Activated naive CD8-positive, alpha-beta T cell treated with anti-CD3 and anti-CD28 coated beads, Interleukin-2, amount 10 ng/mL, durations not matched to agents 7 days and 5 days (primary cell): ENCODE data around the gene UBAP1L. TPM values are rescaled to one million over a fixed set of nuclear protein-coding genes. Genes with fewer than 3 reads are reported as not detected.
"Not testable (repeated sequence)": the region's sequence is repeated elsewhere in the genome, so short reads cannot be mapped to it uniquely, and the experiment has no call there.

Experiments used
- ATAC-seq: fragments of 150-1000 bp; cut with Tn5 transposase; one replicate; pipeline ENCODE4 v1.10.0; 2021; ENCODE audit warnings: low read depth, moderate library complexity
- POLR2A ChIA-PET: fragments of 350-600 bp; sonication (Branson Sonifier 250); formaldehyde crosslinking; loops from one replicate; lab custom pipeline; 2021; ENCODE audit warnings: antibody characterized with exemption; lab: Charles Lee
- DNase-seq: peaks from one replicate; pipeline ENCODE4 v3.0.0; 2021
- H3K27ac Mint-ChIP-seq: one replicate; pipeline ENCODE4 v1.8.0; 2022; ENCODE audit warnings: mild to moderate bottlenecking, mixed read lengths
- H3K27me3 Mint-ChIP-seq: one replicate; pipeline ENCODE4 v1.8.0; 2022; ENCODE audit warnings: mild to moderate bottlenecking, moderate library complexity, mixed read lengths
- H3K36me3 Mint-ChIP-seq: one replicate; pipeline ENCODE4 v1.8.0; 2021; ENCODE audit warnings: mild to moderate bottlenecking, mixed read lengths
- H3K4me1 Mint-ChIP-seq: one replicate; pipeline ENCODE4 v1.8.0; 2021; ENCODE audit warnings: mixed read lengths
- H3K4me3 Mint-ChIP-seq: one replicate; pipeline ENCODE4 v1.8.0; 2022; ENCODE audit warnings: mild to moderate bottlenecking, moderate library complexity, mixed read lengths
- H3K9me3 Mint-ChIP-seq: one replicate; pipeline ENCODE4 v1.8.0; 2021; ENCODE audit warnings: mixed read lengths
- total RNA-seq, 2 experiments: library from RNA; stranded (reverse); gene quantifications; one replicate each; pipeline ENCODE4 v1.2.3, GENCODE V29; 2021

The UBAP1L gene
- total RNA-seq, 2 experiments from 2014 or later, result 6.1 to 7.2 TPM

DNA sequence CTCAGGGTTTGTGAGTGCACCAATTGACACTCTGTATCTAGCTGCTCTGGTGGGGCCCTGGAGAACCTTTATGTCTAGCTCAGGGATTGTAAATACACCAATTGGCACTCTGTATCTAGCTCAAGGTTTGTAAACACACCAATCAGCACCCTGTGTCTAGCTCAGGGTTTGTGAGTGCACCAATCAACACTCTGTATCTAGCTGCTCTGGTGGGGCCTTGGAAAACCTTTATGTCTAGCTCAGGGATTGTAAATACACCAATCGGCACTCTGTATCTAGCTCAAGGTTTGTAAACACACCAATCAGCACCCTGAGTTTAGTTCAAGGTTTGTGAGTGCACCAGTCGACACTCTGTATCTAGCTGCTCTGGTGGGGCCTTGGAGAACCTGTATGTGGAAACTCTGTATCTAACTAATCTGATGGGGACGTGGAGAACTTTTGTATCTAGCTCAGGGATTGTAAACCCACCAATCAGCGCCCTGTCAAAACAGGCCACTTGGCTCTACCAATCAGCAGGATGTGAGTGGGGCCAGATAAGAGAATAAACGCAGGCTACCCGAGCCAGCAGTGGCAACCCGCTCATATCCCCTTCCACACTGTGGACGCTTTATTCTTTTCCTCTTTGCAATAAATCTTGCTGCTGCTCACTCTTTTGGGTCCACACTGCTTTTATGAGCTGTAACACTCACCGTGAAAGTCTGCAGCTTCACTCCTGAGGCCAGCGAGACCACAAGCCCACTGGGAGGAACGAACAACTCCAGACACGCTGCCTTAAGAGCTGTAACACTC is 39.2 kb downstream of the UBAP1L start:
- H3K4me3 Mint-ChIP-seq, H3K27ac Mint-ChIP-seq, H3K9me3 Mint-ChIP-seq, H3K36me3 Mint-ChIP-seq, H3K4me1 Mint-ChIP-seq, DNase-seq, POLR2A ChIA-PET, ATAC-seq: not testable (repeated sequence)
- peaks cover 25% of the 10 kb centered on the region for H3K27me3 Mint-ChIP-seq

DNA sequence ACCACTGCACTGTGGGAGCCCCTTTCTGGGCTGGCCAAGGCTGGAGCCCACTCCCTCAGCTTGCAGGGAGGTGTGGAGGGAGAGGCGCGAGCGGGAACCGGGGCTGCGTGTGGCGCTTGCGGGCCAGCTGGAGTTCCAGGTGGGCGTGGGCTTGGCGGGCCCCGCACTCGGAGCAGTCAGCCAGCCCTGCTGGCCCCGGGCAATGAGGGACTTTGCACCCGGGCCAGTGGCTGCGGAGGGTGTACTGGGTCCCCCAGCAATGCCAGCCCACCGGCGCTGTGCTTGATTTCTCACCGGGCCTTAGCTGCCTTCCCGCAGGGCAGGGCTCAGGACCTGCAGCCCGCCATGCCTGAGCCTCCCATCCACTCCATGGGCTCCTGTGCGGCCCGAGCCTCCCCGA is 40.1 kb downstream of the UBAP1L start:
- H3K9me3 Mint-ChIP-seq, H3K36me3 Mint-ChIP-seq, ATAC-seq, POLR2A ChIA-PET, H3K27ac Mint-ChIP-seq, H3K4me1 Mint-ChIP-seq, DNase-seq, H3K4me3 Mint-ChIP-seq: not testable (repeated sequence)
- peaks cover 28% of the 10 kb centered on the region for H3K27me3 Mint-ChIP-seq

DNA sequence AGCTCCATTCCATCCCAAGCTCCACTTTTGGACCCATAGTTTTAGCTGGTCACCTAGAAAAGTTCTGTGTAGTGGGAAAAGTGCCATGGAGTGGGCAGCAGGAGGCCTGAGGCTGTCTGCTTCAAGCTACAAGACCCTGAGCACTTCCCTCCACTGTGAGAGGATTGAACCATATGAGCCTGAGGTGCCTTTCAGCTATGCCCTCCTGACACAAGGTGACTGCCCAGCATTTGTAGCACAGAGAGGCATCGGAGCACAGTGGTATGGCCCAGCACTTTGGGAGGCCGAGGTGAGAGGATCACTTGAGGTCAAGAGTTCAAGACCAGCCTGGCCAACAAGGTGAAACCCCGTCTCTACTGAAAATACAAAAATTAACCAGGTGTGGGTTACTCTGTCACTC is 42.4 kb downstream of the UBAP1L start:
- POLR2A ChIA-PET, result no interaction called here
- H3K27ac Mint-ChIP-seq, result no peak overlapping the region
- H3K27me3 Mint-ChIP-seq, result peaks cover 31% of the 10 kb centered on the region
- H3K36me3 Mint-ChIP-seq, result no peaks in the 10 kb centered on the region
- H3K4me1 Mint-ChIP-seq, result peaks cover 3% of the 10 kb centered on the region
- H3K4me3 Mint-ChIP-seq, result no peak overlapping the region
- ATAC-seq, result no peak
- no peaks in the 10 kb centered on the region for H3K9me3 Mint-ChIP-seq
- DNase-seq, result no peak

DNA sequence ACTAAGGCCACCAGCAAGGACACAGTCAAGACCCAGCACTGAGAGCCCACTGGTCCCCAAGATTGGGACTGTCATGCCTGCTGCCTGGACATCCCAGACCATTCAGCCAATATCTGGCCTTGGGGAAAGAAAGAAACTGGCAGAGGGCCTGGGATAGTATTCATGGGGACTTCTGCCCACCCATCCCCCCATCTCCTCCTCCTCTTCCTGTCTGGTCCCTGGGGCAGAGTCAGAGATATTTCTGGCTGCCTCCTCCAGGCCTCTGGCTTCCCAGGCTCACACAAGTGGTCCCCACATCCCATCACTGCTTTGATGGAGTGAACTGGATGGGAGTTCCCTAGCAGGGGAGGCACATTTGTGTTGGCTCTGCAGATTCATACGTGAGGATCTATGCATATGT is 43.0 kb downstream of the UBAP1L start:
- Mint-ChIP-seq H3K9me3 (no peaks in the 10 kb centered on the region), H3K4me3 (no peak overlapping the region), H3K4me1 (peaks cover 5% of the 10 kb centered on the region), H3K27ac (no peak overlapping the region), H3K27me3 (peaks cover 34% of the 10 kb centered on the region), H3K36me3 (no peaks in the 10 kb centered on the region)
- DNase-seq (no peak), ATAC-seq (no peak)
- POLR2A ChIA-PET, result no interaction called here

DNA sequence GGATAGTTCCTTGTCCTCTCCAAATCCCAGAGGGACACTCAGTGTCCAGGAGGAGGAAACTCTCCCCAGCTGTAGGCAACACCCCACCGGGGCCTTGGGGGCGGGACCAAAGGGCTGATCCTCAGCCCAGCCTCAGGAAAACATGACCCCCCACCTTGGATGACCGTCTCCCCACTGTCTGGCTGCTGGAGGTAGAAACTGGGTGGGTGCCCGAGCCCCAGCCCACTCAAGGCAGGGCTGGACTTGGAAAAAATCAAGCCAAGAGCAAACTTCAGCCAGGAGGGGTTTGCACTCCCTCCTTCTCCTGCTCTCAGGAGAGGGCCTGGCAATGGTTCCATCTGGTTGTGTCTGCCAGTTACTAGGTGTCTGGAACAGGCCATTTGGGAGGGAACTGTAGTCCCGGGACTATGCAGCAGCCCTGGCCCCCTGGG is 43.6 kb downstream of the UBAP1L start:
- no peak overlapping the region for H3K4me3 Mint-ChIP-seq
- peaks cover 39% of the 10 kb centered on the region for H3K27me3 Mint-ChIP-seq
- no peaks in the 10 kb centered on the region for H3K36me3 Mint-ChIP-seq
- H3K27ac Mint-ChIP-seq, result no peak overlapping the region
- ATAC-seq, result no peak
- H3K4me1 Mint-ChIP-seq, result peaks cover 5% of the 10 kb centered on the region
- POLR2A ChIA-PET, result no interaction called here
- DNase-seq, result no peak
- no peaks in the 10 kb centered on the region for H3K9me3 Mint-ChIP-seq

DNA sequence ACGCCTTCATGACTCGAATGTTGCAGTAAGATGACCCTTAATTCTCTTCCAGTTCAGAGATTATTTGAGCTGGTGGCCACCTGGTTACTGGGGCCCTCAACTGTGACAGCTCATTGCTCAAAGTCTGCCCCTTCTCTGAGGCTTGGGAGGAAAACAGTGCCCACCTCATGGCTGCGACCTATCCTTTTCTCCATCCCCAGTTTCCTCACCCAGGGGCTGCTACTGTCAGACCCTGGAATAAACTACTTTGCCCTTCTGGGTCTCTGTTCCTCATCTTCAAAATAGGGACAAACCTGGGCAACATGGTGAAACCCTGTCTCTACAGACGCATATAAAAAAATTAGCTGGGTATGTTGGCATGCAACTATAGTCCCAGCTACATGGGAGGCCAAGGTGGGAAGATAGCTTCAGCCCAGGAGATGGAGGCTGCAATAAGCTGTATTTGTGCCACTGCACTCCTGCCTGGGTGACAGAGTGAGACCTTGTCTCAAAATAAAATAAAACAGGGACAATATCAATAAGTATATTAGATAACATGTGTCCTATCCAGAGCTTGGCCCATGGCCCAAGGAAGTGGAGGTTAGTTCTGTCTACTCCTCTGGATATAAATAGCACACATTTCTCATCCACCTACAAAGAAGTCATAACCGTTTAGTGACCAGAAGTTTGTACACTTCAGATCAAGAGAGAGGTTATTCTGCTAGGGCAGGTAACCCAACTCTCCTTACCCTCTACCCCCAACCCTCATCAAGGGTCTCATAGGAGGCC is 45.0 kb downstream of the UBAP1L start:
- Mint-ChIP-seq H3K4me1 (peaks cover 5% of the 10 kb centered on the region), H3K27ac (no peak overlapping the region), H3K9me3 (no peaks in the 10 kb centered on the region), H3K4me3 (no peak overlapping the region), H3K27me3 (peaks cover 50% of the 10 kb centered on the region), H3K36me3 (no peaks in the 10 kb centered on the region)
- no peak for DNase-seq
- POLR2A ChIA-PET, result interaction anchor here (1.1 kb wide), 1 partner anchor 8 kb away, joined by 3 read pairs; no protein-coding TSS in a partner anchor
- ATAC-seq, result no peak

DNA sequence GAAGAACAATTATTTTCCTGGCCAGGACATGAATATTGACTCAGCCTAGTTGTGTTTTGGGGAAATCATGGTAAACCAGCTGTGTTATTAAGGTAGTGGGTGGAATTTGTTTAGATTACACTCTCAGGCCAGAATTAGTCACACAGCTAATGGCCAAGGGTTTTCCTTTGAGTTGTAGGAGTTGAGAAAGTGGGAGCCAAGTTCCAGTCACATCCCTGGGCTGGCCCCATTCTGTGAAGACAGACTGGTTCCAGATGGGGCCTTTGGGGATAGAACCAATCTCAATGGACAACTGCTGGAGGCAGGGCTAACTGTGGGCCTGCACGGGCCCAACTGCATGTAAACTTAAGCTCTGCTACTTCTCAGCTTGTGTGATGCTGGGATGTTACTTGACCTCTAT is 45.8 kb downstream of the UBAP1L start:
- Mint-ChIP-seq H3K36me3 (no peaks in the 10 kb centered on the region), H3K27me3 (peaks cover 54% of the 10 kb centered on the region), H3K4me3 (no peak overlapping the region), H3K9me3 (no peaks in the 10 kb centered on the region), H3K27ac (no peak overlapping the region), H3K4me1 (peaks cover 5% of the 10 kb centered on the region)
- no peak for ATAC-seq
- DNase-seq, result no peak
- POLR2A ChIA-PET, result interaction anchor here (1.1 kb wide), 1 partner anchor 9 kb away, joined by 3 read pairs; no protein-coding TSS in a partner anchor

DNA sequence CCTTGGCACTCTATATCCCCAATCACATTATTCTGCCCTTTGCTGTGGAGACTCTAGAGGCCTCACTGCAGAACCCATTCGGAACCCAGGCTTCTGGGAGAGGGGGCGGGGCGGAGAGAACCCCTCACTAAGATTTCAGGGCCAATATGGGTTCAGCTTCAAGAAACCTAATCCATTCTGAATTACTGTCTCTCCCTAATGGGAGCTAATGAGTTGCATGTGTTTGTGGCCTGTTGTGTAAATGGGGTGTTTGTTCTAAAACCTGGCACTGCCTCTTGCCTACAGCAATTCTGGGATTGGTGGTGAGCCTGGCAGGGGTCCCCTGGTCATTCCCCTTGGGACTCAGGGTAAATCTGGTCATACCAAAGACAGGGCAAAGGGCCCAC is 46.6 kb downstream of the UBAP1L start:
- H3K4me1 Mint-ChIP-seq, result peaks cover 5% of the 10 kb centered on the region
- no peaks in the 10 kb centered on the region for H3K9me3 Mint-ChIP-seq
- no peak overlapping the region for H3K27ac Mint-ChIP-seq
- no peak for ATAC-seq
- no peaks in the 10 kb centered on the region for H3K36me3 Mint-ChIP-seq
- no peak for DNase-seq
- POLR2A ChIA-PET, result no interaction called here
- H3K4me3 Mint-ChIP-seq, result peak overlapping the region; percentile 47
- H3K27me3 Mint-ChIP-seq, result peaks cover 54% of the 10 kb centered on the region

DNA sequence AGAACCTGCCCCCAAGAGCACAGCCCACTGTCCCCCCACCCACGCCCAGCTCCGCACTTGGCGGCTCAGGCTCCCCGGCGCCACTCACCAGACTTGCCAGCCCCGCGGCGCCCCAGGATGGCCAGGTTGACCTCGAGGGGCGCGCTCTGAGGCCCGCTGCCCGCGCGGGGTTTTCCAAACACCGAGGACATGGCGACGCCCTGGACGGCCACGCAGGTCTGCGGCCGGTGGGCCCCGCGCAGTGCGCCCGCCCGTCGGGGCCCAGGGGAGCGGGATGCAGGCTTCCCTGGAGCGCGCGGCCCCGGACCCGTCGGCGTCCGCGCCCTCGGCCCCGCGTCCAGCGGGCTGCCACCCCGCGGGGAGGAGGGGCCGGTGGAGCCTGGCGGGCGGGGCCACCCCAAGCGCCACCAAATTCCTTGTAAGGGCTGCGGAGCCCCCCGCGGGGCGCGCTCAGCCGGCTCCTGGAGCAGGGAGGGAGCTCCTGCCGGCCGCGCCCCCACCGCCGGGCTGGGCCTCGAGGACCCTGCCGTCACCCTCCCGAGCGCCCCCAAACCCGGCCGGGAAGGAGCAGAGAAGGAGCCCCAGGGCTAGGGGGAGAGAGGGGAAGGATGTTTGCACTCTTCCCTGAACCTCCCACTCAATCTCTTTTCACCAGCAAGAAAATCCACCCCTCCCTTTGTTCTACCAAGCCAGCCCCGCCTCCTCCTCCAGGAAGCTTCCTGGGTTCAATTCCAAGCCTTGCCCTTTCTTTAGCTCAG is 47.2 kb downstream of the UBAP1L start, which contains the start of gene RASL12:
RASL12 (minus strand) TSS at position 347 of the 758 bp plus-strand sequence; CDS start at position 191, 156 bp downstream.
- Mint-ChIP-seq H3K4me1 (peaks cover 5% of the 10 kb centered on the region), H3K36me3 (no peaks in the 10 kb centered on the region), H3K4me3 (peak within 1 kb of the TSS; percentile 47), H3K9me3 (no peaks in the 10 kb centered on the region), H3K27ac (no peak within 1 kb of the TSS), H3K27me3 (peaks cover 54% of the 10 kb centered on the region)
- DNase-seq (no peak), ATAC-seq (no peak)
- POLR2A ChIA-PET, result no interaction called here

DNA sequence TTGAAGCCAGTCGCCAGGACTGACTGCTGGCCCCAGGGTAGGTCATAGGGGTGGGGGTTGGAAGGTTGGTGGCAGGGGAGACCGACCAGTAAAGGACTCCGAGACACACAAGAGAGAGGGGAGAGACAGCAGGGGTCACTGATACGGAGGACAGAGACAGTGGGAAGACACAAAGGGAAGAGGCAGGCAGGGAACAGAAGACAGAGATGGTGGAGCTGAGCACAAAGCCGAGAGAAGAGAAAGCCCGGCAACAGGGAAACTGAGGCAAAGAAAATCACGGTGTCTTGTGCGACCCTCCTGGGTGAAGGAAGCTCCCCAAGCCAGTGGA is 47.7 kb downstream of the UBAP1L start:
- ATAC-seq, result no peak
- Mint-ChIP-seq H3K4me1 (peaks cover 5% of the 10 kb centered on the region), H3K4me3 (peak overlapping the region; percentile 6), H3K27me3 (peaks cover 54% of the 10 kb centered on the region), H3K36me3 (no peaks in the 10 kb centered on the region), H3K27ac (no peak overlapping the region), H3K9me3 (no peaks in the 10 kb centered on the region)
- POLR2A ChIA-PET, result no interaction called here
- DNase-seq, result no peak

DNA sequence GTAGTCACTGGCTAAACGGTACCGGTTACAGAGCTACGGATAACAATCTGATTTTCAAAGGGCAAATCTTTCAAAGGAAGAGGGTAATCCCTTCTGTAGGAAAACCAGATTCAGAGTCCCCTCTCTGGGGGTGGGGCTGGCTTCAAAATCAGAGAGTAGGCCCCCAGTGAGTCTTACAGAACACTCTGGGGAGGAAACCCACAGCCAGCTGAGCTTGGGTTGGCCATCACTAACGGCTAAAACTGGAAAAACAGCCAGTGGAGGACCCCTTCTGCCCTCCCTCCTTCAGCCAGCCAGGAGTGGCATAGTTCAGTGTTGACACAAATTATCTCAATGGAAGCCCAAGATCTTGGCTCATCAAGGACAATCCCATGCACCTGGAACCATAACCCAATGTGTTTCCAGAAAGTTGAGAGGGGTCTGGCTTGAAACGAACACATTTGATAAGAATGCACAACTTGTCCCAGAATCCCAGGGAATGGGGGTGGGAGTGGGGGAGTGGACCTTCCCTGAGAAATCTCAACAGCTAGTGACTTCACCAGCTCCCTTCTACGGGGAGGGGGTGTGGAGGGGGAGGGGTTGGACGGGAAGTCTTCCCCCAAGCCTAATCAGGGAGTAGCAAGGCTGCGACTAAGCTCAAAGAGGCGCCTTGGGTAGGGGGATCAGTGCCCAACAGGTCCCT is 48.2 kb downstream of the UBAP1L start:
- DNase-seq, result no peak

DNA sequence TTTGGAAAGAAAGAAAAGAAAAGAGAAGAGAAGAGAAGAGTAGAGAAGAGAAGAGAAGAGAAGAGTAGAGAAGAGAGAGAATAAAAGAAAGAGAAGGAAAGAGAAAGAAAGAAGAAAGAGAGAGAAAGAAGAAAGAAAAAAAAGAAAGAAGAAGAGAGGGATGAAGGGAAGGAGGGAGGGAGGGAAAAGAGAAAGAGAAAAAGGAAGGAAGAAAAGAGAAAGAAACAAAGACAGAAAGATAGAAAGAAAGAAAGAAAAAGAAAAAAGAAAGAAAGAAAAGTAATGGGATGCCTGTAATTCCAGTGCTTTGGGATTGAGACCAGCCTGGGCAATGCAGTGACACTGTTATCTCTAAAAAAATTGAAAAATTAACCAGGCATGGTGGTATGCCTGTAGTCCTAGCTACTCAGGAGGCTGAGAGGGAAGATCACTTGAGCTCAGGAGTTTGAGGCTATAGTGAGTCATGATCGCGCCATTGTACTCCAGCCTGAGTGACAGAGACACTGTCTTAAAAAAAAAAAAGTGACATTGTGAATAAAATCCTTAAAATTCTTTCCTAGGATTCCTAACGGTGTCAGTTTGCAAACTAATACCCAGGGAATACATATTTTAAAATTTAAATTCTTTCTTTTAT is 48.9 kb downstream of the UBAP1L start:
- Mint-ChIP-seq H3K4me1 (peaks cover 5% of the 10 kb centered on the region), H3K36me3 (no peaks in the 10 kb centered on the region), H3K27ac (no peak overlapping the region), H3K9me3 (no peaks in the 10 kb centered on the region), H3K4me3 (no peak overlapping the region), H3K27me3 (peaks cover 57% of the 10 kb centered on the region)
- POLR2A ChIA-PET, result no interaction called here
- DNase-seq (no peak), ATAC-seq (no peak)

More for the DNA sequence above, 48.2 kb downstream of the UBAP1L start:
- Mint-ChIP-seq H3K4me1 (peaks cover 5% of the 10 kb centered on the region), H3K27me3 (peaks cover 57% of the 10 kb centered on the region), H3K27ac (no peak overlapping the region), H3K9me3 (no peaks in the 10 kb centered on the region), H3K4me3 (peak overlapping the region; percentile 6), H3K36me3 (no peaks in the 10 kb centered on the region)
- POLR2A ChIA-PET, result no interaction called here
- ATAC-seq, result no peak
